ENCODE results near the gene PDCD6IP.
"Not testable (repeated sequence)": the region's sequence is repeated elsewhere in the genome, so short reads cannot be mapped to it uniquely, and the experiment has no call there.

PDCD6IP gene, protein sequence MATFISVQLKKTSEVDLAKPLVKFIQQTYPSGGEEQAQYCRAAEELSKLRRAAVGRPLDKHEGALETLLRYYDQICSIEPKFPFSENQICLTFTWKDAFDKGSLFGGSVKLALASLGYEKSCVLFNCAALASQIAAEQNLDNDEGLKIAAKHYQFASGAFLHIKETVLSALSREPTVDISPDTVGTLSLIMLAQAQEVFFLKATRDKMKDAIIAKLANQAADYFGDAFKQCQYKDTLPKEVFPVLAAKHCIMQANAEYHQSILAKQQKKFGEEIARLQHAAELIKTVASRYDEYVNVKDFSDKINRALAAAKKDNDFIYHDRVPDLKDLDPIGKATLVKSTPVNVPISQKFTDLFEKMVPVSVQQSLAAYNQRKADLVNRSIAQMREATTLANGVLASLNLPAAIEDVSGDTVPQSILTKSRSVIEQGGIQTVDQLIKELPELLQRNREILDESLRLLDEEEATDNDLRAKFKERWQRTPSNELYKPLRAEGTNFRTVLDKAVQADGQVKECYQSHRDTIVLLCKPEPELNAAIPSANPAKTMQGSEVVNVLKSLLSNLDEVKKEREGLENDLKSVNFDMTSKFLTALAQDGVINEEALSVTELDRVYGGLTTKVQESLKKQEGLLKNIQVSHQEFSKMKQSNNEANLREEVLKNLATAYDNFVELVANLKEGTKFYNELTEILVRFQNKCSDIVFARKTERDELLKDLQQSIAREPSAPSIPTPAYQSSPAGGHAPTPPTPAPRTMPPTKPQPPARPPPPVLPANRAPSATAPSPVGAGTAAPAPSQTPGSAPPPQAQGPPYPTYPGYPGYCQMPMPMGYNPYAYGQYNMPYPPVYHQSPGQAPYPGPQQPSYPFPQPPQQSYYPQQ

DNA sequence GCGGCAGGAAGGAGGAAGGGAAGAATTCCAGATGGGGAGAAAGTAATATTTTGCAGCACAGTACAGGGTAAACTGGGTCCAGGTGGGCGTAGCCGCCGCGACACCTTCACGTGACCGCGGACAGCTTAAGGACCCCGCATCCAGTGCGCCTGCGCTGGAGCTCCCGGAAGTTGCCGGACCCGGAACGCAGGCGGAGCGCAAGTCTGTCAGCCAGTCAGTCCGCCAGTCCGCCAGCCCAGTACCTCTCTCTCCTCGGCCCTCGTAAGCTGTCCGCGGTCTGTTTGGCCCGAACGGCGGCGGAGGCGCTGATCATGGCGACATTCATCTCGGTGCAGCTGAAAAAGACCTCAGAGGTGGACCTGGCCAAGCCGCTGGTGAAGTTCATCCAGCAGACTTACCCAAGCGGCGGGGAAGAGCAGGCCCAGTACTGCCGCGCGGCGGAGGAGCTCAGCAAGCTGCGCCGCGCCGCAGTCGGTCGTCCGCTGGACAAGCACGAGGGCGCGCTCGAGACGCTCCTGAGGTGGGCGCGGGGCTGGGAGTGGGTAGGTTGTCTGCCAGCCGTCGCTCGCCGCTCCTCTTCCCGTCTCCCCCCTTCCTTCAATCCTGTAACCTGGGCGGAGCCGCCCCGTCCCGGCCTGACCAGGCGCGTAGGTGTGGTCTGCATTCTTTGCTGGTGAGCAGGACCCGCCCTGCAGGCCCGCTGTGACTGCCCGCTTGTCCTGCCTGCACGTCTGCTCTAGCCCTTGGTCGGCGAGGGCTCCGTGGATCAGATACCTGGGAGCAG is at the start of gene PDCD6IP:
PDCD6IP (plus strand) TSS at position 213 of the 784 bp plus-strand sequence; CDS start at position 312, 99 bp downstream.
- H3K4me1 Mint-ChIP-seq: peaks cover 33% of the 10 kb centered on the region
- peak within 1 kb of the TSS; percentile 87 to 93 (median 93) for H3K27ac Mint-ChIP-seq
- H3K9me3 Mint-ChIP-seq: peaks cover 12% of the 10 kb centered on the region
- peak within 1 kb of the TSS; percentile 98 for H3K4me3 Mint-ChIP-seq
- H3K27me3 Mint-ChIP-seq (ENCODE audit: low read depth): peaks cover 7% of the 10 kb centered on the region
- peaks cover 26% of the 10 kb centered on the region for H3K36me3 Mint-ChIP-seq (ENCODE audit: low read depth)
- TF ChIP-seq, protein P1, sequence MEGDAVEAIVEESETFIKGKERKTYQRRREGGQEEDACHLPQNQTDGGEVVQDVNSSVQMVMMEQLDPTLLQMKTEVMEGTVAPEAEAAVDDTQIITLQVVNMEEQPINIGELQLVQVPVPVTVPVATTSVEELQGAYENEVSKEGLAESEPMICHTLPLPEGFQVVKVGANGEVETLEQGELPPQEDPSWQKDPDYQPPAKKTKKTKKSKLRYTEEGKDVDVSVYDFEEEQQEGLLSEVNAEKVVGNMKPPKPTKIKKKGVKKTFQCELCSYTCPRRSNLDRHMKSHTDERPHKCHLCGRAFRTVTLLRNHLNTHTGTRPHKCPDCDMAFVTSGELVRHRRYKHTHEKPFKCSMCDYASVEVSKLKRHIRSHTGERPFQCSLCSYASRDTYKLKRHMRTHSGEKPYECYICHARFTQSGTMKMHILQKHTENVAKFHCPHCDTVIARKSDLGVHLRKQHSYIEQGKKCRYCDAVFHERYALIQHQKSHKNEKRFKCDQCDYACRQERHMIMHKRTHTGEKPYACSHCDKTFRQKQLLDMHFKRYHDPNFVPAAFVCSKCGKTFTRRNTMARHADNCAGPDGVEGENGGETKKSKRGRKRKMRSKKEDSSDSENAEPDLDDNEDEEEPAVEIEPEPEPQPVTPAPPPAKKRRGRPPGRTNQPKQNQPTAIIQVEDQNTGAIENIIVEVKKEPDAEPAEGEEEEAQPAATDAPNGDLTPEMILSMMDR (IDR thresholded peaks at IDR 0.05; ENCODE audit: unreplicated experiment in 3 of 3): no peak

DNA sequence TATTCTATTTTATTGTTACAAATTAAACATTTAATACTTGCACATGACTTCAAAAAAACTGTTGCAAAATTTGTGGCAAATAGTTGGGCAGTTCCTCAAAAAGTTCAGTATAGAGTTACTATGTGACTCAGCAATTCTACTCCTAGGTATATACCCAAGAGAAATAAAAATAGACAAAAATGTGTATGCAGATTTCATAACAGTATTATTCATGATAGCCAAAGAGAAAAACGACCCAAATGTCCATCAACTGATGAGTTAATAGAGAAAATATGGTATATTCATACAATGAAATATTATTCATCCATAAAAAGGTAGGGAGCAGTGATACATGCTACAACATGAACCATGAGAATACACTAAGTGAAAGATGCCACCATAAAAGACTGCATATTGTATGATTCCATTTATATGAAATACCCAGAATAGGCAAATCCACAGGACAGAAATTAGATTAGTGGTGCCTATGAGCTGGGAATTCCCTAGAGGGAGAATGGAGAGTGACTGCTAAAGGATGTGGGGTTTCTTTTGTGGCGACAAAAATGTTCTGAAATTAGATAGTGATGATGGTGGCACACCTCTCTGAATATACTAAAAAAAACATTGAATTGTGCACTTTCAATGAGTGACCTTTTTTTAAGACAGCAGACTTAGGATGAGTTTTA is 48.8 kb upstream of the PDCD6IP start:
- Mint-ChIP-seq H3K27ac (no peak overlapping the region), H3K27me3 (ENCODE audit: low read depth) (no peaks in the 10 kb centered on the region), H3K9me3 (peaks cover 5% of the 10 kb centered on the region), H3K4me1 (no peaks in the 10 kb centered on the region), H3K36me3 (ENCODE audit: low read depth) (no peaks in the 10 kb centered on the region), H3K4me3 (no peak overlapping the region)
- TF ChIP-seq, protein P1 (IDR thresholded peaks at IDR 0.05; ENCODE audit: unreplicated experiment in 3 of 3): no peak

DNA sequence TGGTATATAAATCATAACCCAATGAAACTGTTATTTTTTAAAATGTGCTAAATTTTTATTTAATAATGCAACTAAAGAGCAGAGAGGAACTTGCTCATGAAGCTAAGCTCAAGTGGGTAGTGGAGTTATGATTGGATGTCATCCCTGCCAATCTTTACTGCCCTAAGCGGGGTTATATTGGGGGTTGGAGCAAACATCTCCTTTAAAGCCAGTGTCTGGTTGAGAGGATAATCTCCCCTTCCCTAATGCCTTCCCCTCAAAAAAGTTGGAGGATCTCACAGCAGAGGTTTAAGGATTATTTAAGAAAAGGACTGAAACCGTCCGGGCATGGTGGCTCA is 48.2 kb upstream of the PDCD6IP start:
- Mint-ChIP-seq H3K27me3 (ENCODE audit: low read depth) (no peaks in the 10 kb centered on the region), H3K9me3 (peaks cover 9% of the 10 kb centered on the region), H3K27ac (no peak overlapping the region), H3K36me3 (ENCODE audit: low read depth) (no peaks in the 10 kb centered on the region), H3K4me1 (no peaks in the 10 kb centered on the region), H3K4me3 (no peak overlapping the region)
- TF ChIP-seq, protein P1 (IDR thresholded peaks at IDR 0.05; ENCODE audit: unreplicated experiment in 3 of 3): no peak

DNA sequence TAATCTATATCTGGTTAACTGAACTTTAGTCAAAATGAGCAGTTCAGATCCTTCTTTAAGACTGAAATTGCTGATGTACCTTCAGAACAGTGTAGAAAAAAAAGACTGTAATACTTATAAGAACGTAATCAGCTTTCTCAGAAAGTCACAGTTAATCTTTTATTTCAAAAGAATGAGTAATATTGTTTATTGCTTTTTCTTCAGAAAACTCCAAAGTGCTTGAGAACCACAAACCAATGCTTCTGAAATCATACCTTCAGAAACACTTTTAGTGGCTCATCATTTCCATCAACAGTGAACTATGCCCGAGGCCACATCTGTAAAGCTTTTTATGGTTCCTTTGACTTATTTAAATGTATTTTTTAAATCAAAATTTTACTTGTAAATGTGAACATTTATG is 47.1 kb upstream of the PDCD6IP start:
- no peaks in the 10 kb centered on the region for H3K4me1 Mint-ChIP-seq
- H3K27me3 Mint-ChIP-seq (ENCODE audit: low read depth): no peaks in the 10 kb centered on the region
- H3K4me3 Mint-ChIP-seq: no peak overlapping the region
- H3K36me3 Mint-ChIP-seq (ENCODE audit: low read depth): no peaks in the 10 kb centered on the region
- TF ChIP-seq, protein P1 (IDR thresholded peaks at IDR 0.05; ENCODE audit: unreplicated experiment in 3 of 3): no peak
- no peak overlapping the region for H3K27ac Mint-ChIP-seq
- H3K9me3 Mint-ChIP-seq: peaks cover 9% of the 10 kb centered on the region

DNA sequence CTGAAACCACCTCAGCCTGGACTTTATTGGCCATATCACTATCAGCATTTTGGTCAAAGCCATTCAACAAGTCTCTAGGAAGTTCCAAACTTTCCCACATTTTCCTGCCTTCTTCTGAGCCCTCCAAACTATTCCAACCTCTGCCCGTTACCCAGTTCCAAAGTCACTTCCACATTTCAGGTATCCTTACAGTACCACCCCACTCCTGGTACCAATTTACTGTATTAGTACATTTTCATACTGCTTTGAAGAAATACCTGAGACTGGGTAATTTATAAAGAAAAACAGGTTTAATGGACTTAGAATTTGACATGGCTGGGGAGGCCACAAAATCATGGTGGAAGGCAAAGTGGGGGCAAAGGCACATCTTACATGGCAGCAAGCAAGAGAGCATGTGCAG is 44.0 kb upstream of the PDCD6IP start:
- H3K36me3 Mint-ChIP-seq (ENCODE audit: low read depth): not testable (repeated sequence)

More for the DNA sequence above, 44.0 kb upstream of the PDCD6IP start:
- H3K9me3 Mint-ChIP-seq: peaks cover 15% of the 10 kb centered on the region
- not testable (repeated sequence) for H3K4me1 Mint-ChIP-seq; H3K27ac Mint-ChIP-seq; H3K4me3 Mint-ChIP-seq; H3K27me3 Mint-ChIP-seq (ENCODE audit: low read depth)

All from nephron (organoid).